Thyroid gland (tissue), 4 donors: Measurements from ENCODE around the gene PPIL4. TPM values are rescaled to one million over a fixed set of nuclear protein-coding genes. Genes with fewer than 3 reads are reported as not detected.

ENCODE experiments used
- DNase-seq, 2 donors: peaks; one replicate each; pipeline ENCODE4 v3.0.0-alpha.2; 2019
- H3K27ac ChIP-seq, 3 donors: fragments of 200-600 bp; sonication (generic); 1 replicate in 2 of 3; 2 replicates in 1 of 3; pipeline ENCODE4 v1.5.1; 2016 to 2019; ENCODE audit warnings: mild to moderate bottlenecking in 1 of 3, moderate library complexity in 1 of 3
- H3K27me3 ChIP-seq: fragments of 200-600 bp; sonication (generic); one replicate; pipeline ENCODE4 v1.5.1; 2019
- H3K36me3 ChIP-seq, 2 donors: fragments of 200-600 bp; sonication (generic); one replicate each; pipeline ENCODE4 v1.5.1; 2016 to 2019
- H3K4me1 ChIP-seq, 2 donors: fragments of 200-600 bp; sonication (generic); one replicate each; pipeline ENCODE4 v1.5.1; 2017 to 2019
- H3K4me3 ChIP-seq, 3 donors: fragments of 200-600 bp; sonication (generic); replicated peaks in 1 of 3; 1 replicate in 2 of 3; 2 replicates in 1 of 3; pipeline ENCODE4 v1.5.1; 2016; ENCODE audit warnings: mild to moderate bottlenecking in 1 of 3
- H3K9me3 ChIP-seq: fragments of 200-600 bp; sonication (generic); one replicate; pipeline ENCODE4 v1.5.1; 2017
- CTCF ChIP-seq, 6 experiments: fragments of 200-600 bp in 3 of 6; fragments of 450-650 bp in 3 of 6; sonication (generic) in 3 of 6; IDR thresholded peaks; one replicate each; pipeline ENCODE4 v1.5.1; 2016 to 2019; ENCODE audit warnings: antibody characterized with exemption in 6 of 6, mild to moderate bottlenecking in 2 of 6, inconsistent platforms in 1 of 6, moderate library complexity in 1 of 6
- POLR2A ChIP-seq, 2 donors: fragments of 450-650 bp; IDR thresholded peaks; one replicate each; pipeline ENCODE4 v1.6.1; 2017; ENCODE audit warnings: antibody characterized with exemption in 2 of 2, mild to moderate bottlenecking in 2 of 2, moderate library complexity in 1 of 2
- WGBS, 2 donors: methylation state at CpG; one replicate each; pipeline ENCODE4 v1.1.5; 2017; 5-methylcytosine and 5-hydroxymethylcytosine counted together
- intact Hi-C: fragments of 100-400 bp; cut with DNase I; formaldehyde crosslinking; loops from one replicate; pipeline ENCODE4 v1.15.1; 2023
- total RNA-seq, 4 donors: library from RNA; depleted of rRNA; stranded (reverse); fragments of >200 nt; gene quantifications; one replicate each; pipeline ENCODE4 v1.2.3, GENCODE V29; 2016

The PPIL4 gene
- total RNA-seq, 4 donors from 2014 or later = 42.4 to 57.2 (median 48.4) TPM

DNA sequence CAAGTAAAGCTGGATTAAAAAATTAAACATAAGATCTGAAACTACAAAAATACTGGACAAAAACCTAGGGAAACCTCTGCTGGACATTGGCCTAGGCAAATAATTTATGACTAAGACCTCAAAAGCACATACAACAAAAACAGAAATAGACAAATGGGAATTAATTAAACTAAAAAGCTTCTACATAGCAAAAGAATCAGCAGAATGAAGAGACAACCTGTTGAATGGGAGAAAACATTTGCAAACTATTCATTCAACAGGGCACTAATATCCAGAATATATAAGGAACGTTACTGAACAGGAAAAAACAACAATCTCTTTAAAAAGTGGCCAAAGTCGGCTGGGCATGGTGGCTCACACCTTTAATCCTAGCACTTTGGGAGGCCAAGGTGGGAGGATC, 13.5 kb upstream of the PPIL4 start:
- no peak for DNase-seq
- H3K27me3 ChIP-seq = no peaks in the 10 kb centered on the region
- no peak for TF ChIP-seq CTCF (IDR thresholded peaks at IDR 0.05)
- TF ChIP-seq POLR2A (IDR thresholded peaks at IDR 0.05) = no peak
- no peak overlapping the region for H3K27ac ChIP-seq
- no peaks in the 10 kb centered on the region for H3K4me1 ChIP-seq
- no peaks in the 10 kb centered on the region for H3K36me3 ChIP-seq
- 70 to 74% methylated on average over 2 of the region's 2 CpGs for WGBS, 2 donors
- no peaks in the 10 kb centered on the region for H3K9me3 ChIP-seq
- intact Hi-C loops = no loop called here
- no peak overlapping the region for H3K4me3 ChIP-seq

DNA sequence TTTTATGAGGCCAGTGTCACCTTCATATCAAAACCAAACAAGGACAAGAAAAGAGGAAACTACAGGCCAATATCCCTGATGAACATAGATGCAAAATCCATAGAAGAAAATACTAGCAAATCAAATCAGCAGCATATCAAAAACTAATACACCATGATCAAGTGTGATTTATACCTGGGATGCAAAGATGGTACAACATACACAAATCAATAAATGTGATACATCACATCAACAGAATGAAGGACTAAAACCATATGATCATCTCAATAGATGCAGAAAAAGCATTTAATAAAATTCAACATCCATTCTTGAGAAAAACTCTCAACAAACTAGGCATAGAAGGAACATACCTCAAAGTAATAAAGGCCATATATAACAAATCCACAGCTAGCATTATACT, 12.2 kb upstream of the PPIL4 start:
- Histone ChIP-seq H3K27me3 (no peaks in the 10 kb centered on the region), H3K4me3 (no peak overlapping the region), H3K9me3 (no peaks in the 10 kb centered on the region), H3K36me3 (no peaks in the 10 kb centered on the region), H3K27ac (no peak overlapping the region), H3K4me1 (no peaks in the 10 kb centered on the region)
- no peak for DNase-seq
- no peak for TF ChIP-seq POLR2A (IDR thresholded peaks at IDR 0.05)
- TF ChIP-seq CTCF (IDR thresholded peaks at IDR 0.05) = no peak
- intact Hi-C loops = no loop called here

DNA sequence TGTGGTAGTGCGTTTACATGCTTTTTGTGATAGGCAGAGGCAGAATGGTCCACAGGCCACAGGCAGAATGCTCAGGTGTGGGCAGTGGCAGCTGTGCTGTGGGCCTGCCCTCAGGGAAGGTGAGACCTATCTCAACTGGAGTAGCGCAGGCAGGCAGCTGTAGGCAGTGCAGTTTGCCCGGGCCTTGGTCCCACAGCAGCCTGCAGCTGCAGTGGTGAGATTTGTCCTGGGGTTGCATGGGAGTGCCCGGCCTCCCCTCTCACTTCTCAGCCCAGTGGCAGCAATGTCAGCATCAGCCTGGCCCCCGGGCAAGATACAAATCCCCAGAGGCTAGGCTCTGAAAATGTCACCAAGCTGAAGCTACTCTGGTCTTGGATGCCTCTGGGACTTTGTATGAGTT, 6.1 kb upstream of the PPIL4 start:
- 60 to 100% methylated on average over 2 to 5 of the region's 5 CpGs for WGBS, 2 donors
- TF ChIP-seq POLR2A (IDR thresholded peaks at IDR 0.05) (no peak), CTCF (IDR thresholded peaks at IDR 0.05) (no peak)
- Histone ChIP-seq H3K4me1 (no peaks in the 10 kb centered on the region), H3K27me3 (no peaks in the 10 kb centered on the region), H3K9me3 (no peaks in the 10 kb centered on the region), H3K27ac (no peak overlapping the region), H3K4me3 (no peak overlapping the region), H3K36me3 (no peaks in the 10 kb centered on the region)
- no peak for DNase-seq
- intact Hi-C loops = no loop called here

DNA sequence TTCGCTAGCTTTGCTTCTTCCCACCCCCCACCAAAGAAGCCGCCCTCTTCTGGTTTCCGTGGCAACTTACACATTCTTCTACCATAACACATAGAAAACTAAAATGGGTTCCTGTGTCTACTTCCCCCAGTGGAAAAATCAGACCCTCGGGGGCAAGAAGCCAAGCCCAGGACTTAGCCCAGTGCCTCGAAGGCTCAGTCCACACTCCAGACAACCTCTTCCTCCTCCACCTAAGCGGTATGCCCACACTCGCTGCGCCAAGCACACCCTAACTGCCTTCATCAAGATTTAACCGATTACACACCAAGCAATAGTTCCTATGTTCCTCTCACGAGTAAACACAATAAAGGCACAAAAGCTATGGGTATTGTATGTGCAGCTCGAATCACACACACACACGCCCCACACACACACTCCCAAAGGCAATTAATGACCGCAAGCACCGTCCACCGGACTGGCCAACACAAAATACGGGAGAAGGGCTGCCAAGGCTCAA, 537 bp downstream of the PPIL4 start:
- DNase-seq = peak; percentile 42 to 51
- TF ChIP-seq POLR2A (IDR thresholded peaks at IDR 0.05) = no peak
- peak in 1 of 6 experiments; percentile 3 for TF ChIP-seq CTCF (IDR thresholded peaks at IDR 0.05)
- Histone ChIP-seq H3K9me3 (no peaks in the 10 kb centered on the region), H3K27ac (peak overlapping the region; percentile 82 to 95 (median 91)), H3K4me3 (peak overlapping the region; percentile 81 to 100 (median 84)), H3K36me3 (peaks cover 2 to 5% of the 10 kb centered on the region in 2 donors), H3K4me1 (peaks cover 15 to 24% of the 10 kb centered on the region in 2 donors), H3K27me3 (no peaks in the 10 kb centered on the region)
- 0 to 1% methylated on average over 15 to 16 of the region's 16 CpGs for WGBS, 2 donors
- intact Hi-C loops = no loop called here

DNA sequence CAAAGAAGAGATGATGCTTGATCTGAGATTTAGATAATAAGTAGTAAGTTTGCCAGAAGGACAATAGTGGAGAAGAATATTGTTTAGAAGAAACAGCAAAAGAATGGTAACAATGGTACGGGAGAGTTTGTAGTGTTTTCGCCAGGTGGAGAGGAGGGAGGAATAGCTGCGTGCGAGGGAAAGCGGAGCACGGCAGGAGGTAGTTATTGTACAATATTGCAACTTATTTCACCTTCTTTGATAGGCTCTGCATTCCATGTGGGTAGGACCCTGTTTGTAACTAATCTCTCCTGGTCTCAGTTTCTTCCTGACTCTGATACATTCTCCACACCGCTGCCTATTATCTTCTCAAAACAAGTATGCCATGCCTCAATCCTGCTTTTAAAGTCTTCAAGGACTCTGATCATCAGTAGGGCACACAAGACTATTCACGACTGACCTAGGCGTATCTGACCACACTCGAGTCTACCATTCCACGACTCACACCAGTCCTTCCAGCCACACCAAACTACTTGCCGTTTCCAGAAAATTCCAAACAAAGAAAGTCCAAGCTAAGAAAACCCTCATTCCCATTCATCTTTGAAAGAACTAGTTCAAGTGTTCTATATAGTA, 1.1 kb downstream of the PPIL4 start:
- peak overlapping the region; percentile 81 to 100 (median 84) for H3K4me3 ChIP-seq
- 16 to 28% methylated on average over 12 of the region's 12 CpGs for WGBS, 2 donors
- DNase-seq = no peak
- peaks cover 15 to 24% of the 10 kb centered on the region in 2 donors for H3K4me1 ChIP-seq
- no peak for TF ChIP-seq POLR2A (IDR thresholded peaks at IDR 0.05)
- no peak for TF ChIP-seq CTCF (IDR thresholded peaks at IDR 0.05)
- no peaks in the 10 kb centered on the region for H3K27me3 ChIP-seq
- no peaks in the 10 kb centered on the region for H3K9me3 ChIP-seq
- peak overlapping the region in 2 of 3 donors; percentile 91 to 95 for H3K27ac ChIP-seq
- intact Hi-C loops = no loop called here
- peaks cover 8 to 10% of the 10 kb centered on the region in 2 donors for H3K36me3 ChIP-seq
